Lower leg skin (tissue), 4 donors: ENCODE data around the gene ARFRP1. TPM values are rescaled to one million over a fixed set of nuclear protein-coding genes. Genes with fewer than 3 reads are reported as not detected.
"Not testable (repeated sequence)": the region's sequence is repeated elsewhere in the genome, so short reads cannot be mapped to it uniquely, and the experiment has no call there.

Experiments
- DNase-seq, 2 donors: peaks; one replicate each; pipeline ENCODE4 v3.0.0-alpha.2; 2019; ENCODE audit warnings: low spot score in 2 of 2
- H3K4me3 ChIP-seq: fragments of 200-600 bp; sonication (generic); 2 replicates; pipeline ENCODE4 v1.5.1; 2017; ENCODE audit warnings: mild to moderate bottlenecking, low read depth; ENCODE audit not compliant: poor library complexity, severe bottlenecking
- CTCF ChIP-seq, 3 donors: fragments of 450-650 bp; IDR thresholded peaks; one replicate each; pipeline ENCODE4 v1.5.1; 2016; ENCODE audit warnings: antibody characterized with exemption in 3 of 3, mild to moderate bottlenecking in 3 of 3, moderate library complexity in 2 of 3
- POLR2A ChIP-seq, 2 donors: fragments of 450-650 bp; IDR thresholded peaks; one replicate each; pipeline ENCODE4 v1.6.1; 2016 to 2017; ENCODE audit warnings: antibody characterized with exemption in 2 of 2, mild to moderate bottlenecking in 1 of 2, moderate library complexity in 1 of 2
- WGBS, 2 donors: methylation state at CpG; one replicate each; pipeline ENCODE4 v1.1.5; 2018; 5-methylcytosine and 5-hydroxymethylcytosine counted together
- intact Hi-C: fragments of 100-400 bp; cut with DNase I; formaldehyde crosslinking; loops from one replicate; pipeline ENCODE4 v1.15.0; 2023; ENCODE audit warnings: low total_unique reads
- total RNA-seq, 4 donors: library from RNA; depleted of rRNA; stranded (reverse); fragments of >200 nt; gene quantifications; one replicate each; pipeline ENCODE4 v1.1.0, GENCODE V29; 2016

Gene ARFRP1
- total RNA-seq, 4 donors from 2014 or later: 20.7 to 42.6 (median 34.7) TPM

GRCh38 chr20:63672666-63673065 is 35.1 kb downstream of the ARFRP1 start:
- no peak overlapping the region for H3K4me3 ChIP-seq
- intact Hi-C loops: no loop called here
- TF ChIP-seq CTCF (IDR thresholded peaks at IDR 0.05) (no peak), POLR2A (IDR thresholded peaks at IDR 0.05) (no peak)
- 98 to 100% methylated on average over 8 to 9 of the region's 10 CpGs for WGBS, 2 donors
- DNase-seq: no peak

- DNase-seq, intact Hi-C loops, H3K4me3 ChIP-seq: not testable (repeated sequence)
- whole genome bisulfite sequencing, 2 donors: 93 to 95% methylated on average over 12 of the region's 12 CpGs
These were observed 36.1 kb downstream of the ARFRP1 start for GRCh38 chr20:63671695-63672094.

GRCh38 chr20:63668351-63668750 is 39.4 kb downstream of the ARFRP1 start:
- TF ChIP-seq CTCF (IDR thresholded peaks at IDR 0.05) (no peak), POLR2A (IDR thresholded peaks at IDR 0.05) (no peak)
- no peak overlapping the region for H3K4me3 ChIP-seq
- 93 to 96% methylated on average over 11 of the region's 11 CpGs for WGBS, 2 donors
- no peak for DNase-seq
- intact Hi-C loops: no loop called here

- WGBS, 2 donors: 92% methylated on average over 16 of the region's 16 CpGs
- H3K4me3 ChIP-seq: no peak overlapping the region
- no peak for DNase-seq
- no peak for TF ChIP-seq CTCF (IDR thresholded peaks at IDR 0.05)
- TF ChIP-seq POLR2A (IDR thresholded peaks at IDR 0.05): no peak
- intact Hi-C loops: no loop called here
These were observed 39.9 kb downstream of the ARFRP1 start for GRCh38 chr20:63667858-63668257.

GRCh38 chr20:63665708-63666107 is 42.1 kb downstream of the ARFRP1 start:
- 93 to 95% methylated on average over 10 to 14 of the region's 14 CpGs for WGBS, 2 donors
- DNase-seq: no peak
- H3K4me3 ChIP-seq: no peak overlapping the region
- intact Hi-C loops: no loop called here
- TF ChIP-seq CTCF (IDR thresholded peaks at IDR 0.05): no peak
- TF ChIP-seq POLR2A (IDR thresholded peaks at IDR 0.05): no peak

- no peak for TF ChIP-seq POLR2A (IDR thresholded peaks at IDR 0.05)
- no peak for TF ChIP-seq CTCF (IDR thresholded peaks at IDR 0.05)
- no peak overlapping the region for H3K4me3 ChIP-seq
These were observed 42.7 kb downstream of the ARFRP1 start for GRCh38 chr20:63664861-63665594.

More at GRCh38 chr20:63664861-63665594, 42.7 kb downstream of the ARFRP1 start:
- intact Hi-C loops: no loop called here
- WGBS, 2 donors: 68 to 78% methylated on average over 10 to 18 of the region's 18 CpGs
- DNase-seq: no peak
